Measurements from ENCODE around the gene CELSR1. TPM values are rescaled to one million over a fixed set of nuclear protein-coding genes. Genes with fewer than 3 reads are reported as not detected.

The CELSR1 gene
- total and polyA plus RNA-seq, 3 experiments from 2014 or later: 0.15 to 0.33 (median 0.30) TPM

DNA sequence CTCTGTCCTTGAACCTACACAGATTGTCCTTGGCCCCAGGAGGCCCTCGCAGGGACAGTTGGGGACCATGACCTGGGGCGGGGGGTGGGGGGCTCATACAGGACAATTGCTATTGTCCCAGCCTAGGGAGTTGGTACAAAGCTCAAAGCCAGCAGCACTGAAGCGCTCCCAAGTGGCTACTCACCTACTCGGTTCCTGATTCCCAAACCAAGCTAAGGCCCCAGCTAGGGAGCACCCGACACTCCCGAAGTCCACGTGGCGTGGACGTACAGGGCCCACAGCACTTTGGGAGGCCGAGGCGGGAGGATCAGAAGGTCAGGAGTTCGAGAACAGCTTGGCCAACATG, 80.6 kb downstream of the CELSR1 start:
- no peak overlapping the region for H3K27ac Mint-ChIP-seq
- no peaks in the 10 kb centered on the region for H3K4me1 Mint-ChIP-seq
- no peaks in the 10 kb centered on the region for H3K36me3 ChIP-seq (ENCODE audit: insufficient read depth, low read length)
- H3K4me3 ChIP-seq (ENCODE audit: low read length): no peak overlapping the region
- peaks cover 1 to 37% of the 10 kb centered on the region in 2 donors for H3K27me3 Mint-ChIP-seq
- H3K4me3 Mint-ChIP-seq: no peak overlapping the region
- CTCF ChIA-PET: interaction anchor here (1.0 kb wide), 1 partner anchor 89 kb away, joined by 3 read pairs; no protein-coding TSS in a partner anchor
- no peak overlapping the region for H3K27ac ChIP-seq (ENCODE audit: low read depth, low read length)
- H3K36me3 Mint-ChIP-seq: no peaks in the 10 kb centered on the region
- H3K4me1 ChIP-seq (ENCODE audit: insufficient read depth, low read length): no peaks in the 10 kb centered on the region
- DNase-seq: no peak
- no peaks in the 10 kb centered on the region for H3K9me3 Mint-ChIP-seq
- POLR2A ChIA-PET: interaction anchor here (0.6 kb wide), 1 partner anchor 85 kb away, joined by 3 read pairs; no protein-coding TSS in a partner anchor
- no peaks in the 10 kb centered on the region for H3K27me3 ChIP-seq (ENCODE audit: insufficient read depth, low read length, poor library complexity, severe bottlenecking)
- no peaks in the 10 kb centered on the region for H3K9me3 ChIP-seq (ENCODE audit: low read length)

- POLR2A ChIA-PET: no interaction called here
- Histone ChIP-seq H3K36me3 (ENCODE audit: insufficient read depth, low read length) (no peaks in the 10 kb centered on the region), H3K4me1 (ENCODE audit: insufficient read depth, low read length) (no peaks in the 10 kb centered on the region), H3K27me3 (ENCODE audit: insufficient read depth, low read length, poor library complexity, severe bottlenecking) (no peaks in the 10 kb centered on the region), H3K4me3 (ENCODE audit: low read length) (no peak overlapping the region), H3K9me3 (ENCODE audit: low read length) (no peaks in the 10 kb centered on the region), H3K27ac (ENCODE audit: low read depth, low read length) (no peak overlapping the region)
- Mint-ChIP-seq H3K27ac (no peak overlapping the region), H3K4me3 (no peak overlapping the region), H3K9me3 (no peaks in the 10 kb centered on the region), H3K4me1 (no peaks in the 10 kb centered on the region), H3K36me3 (no peaks in the 10 kb centered on the region), H3K27me3 (peaks cover 1 to 41% of the 10 kb centered on the region in 2 donors)
- DNase-seq: no peak
- CTCF ChIA-PET: no interaction called here
Measured at GRCh38 chr22:46455446-46455845, 82.0 kb downstream of the CELSR1 start.

- H3K36me3 ChIP-seq (ENCODE audit: insufficient read depth, low read length): no peaks in the 10 kb centered on the region
Measured at GRCh38 chr22:46454504-46455269, 82.7 kb downstream of the CELSR1 start.

DNA sequence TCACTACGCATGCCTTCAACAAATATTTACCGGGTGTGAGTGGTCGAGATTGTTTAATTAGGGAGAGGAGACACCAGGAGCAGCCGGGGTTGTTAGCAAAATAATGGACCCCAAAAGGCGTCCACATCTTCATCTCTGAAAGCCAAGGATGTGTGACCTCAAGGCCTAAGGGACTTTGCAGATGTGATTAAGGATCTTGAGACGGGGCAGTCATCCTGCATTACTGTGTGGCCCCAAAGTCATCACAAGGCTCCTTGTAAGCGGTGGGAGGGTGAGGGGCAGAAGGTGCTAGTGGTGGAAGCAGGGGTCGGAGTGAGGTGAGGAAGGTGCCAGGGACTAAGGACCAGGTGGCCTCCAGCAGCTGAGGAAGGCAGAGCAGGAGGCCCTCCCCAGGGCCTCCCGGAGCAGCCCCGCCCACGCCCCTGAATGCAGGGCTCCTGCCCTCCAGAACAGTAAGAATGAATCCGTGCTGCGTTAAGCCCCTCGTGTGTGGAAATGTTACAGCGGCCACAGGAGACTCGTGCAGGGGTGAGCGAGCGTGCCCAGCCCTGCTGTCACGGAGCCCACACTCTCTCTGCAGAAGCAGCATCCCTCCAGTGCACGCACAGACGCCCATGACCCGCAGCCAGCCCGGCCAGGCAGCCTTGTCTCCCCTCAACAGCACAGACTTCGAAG, 83.5 kb downstream of the CELSR1 start:
- ChIA-PET POLR2A (no interaction called here), CTCF (no interaction called here)
- Mint-ChIP-seq H3K27ac (peak overlapping the region in 1 of 8 donors; percentile 44), H3K4me3 (no peak overlapping the region), H3K27me3 (peaks cover 1 to 42% of the 10 kb centered on the region in 2 donors), H3K36me3 (no peaks in the 10 kb centered on the region), H3K9me3 (no peaks in the 10 kb centered on the region), H3K4me1 (no peaks in the 10 kb centered on the region)
- Histone ChIP-seq H3K36me3 (ENCODE audit: insufficient read depth, low read length) (no peaks in the 10 kb centered on the region), H3K9me3 (ENCODE audit: low read length) (no peaks in the 10 kb centered on the region), H3K4me1 (ENCODE audit: insufficient read depth, low read length) (no peaks in the 10 kb centered on the region), H3K4me3 (ENCODE audit: low read length) (no peak overlapping the region), H3K27me3 (ENCODE audit: insufficient read depth, low read length, poor library complexity, severe bottlenecking) (no peaks in the 10 kb centered on the region), H3K27ac (ENCODE audit: low read depth, low read length) (no peak overlapping the region)
- DNase-seq: no peak

More at GRCh38 chr22:46454504-46455269, 82.7 kb downstream of the CELSR1 start:
- no peaks in the 10 kb centered on the region for H3K36me3 Mint-ChIP-seq
- POLR2A ChIA-PET: no interaction called here
- H3K27ac ChIP-seq (ENCODE audit: low read depth, low read length): no peak overlapping the region
- H3K4me1 Mint-ChIP-seq: no peaks in the 10 kb centered on the region
- H3K9me3 ChIP-seq (ENCODE audit: low read length): no peaks in the 10 kb centered on the region
- no peaks in the 10 kb centered on the region for H3K9me3 Mint-ChIP-seq
- no peak overlapping the region for H3K4me3 Mint-ChIP-seq
- peak overlapping the region in 1 of 8 donors; percentile 72 for H3K27ac Mint-ChIP-seq
- H3K27me3 ChIP-seq (ENCODE audit: insufficient read depth, low read length, poor library complexity, severe bottlenecking): no peaks in the 10 kb centered on the region
- no peaks in the 10 kb centered on the region for H3K4me1 ChIP-seq (ENCODE audit: insufficient read depth, low read length)
- DNase-seq: no peak
- CTCF ChIA-PET: no interaction called here
- no peak overlapping the region for H3K4me3 ChIP-seq (ENCODE audit: low read length)
- H3K27me3 Mint-ChIP-seq: peaks cover 1 to 40% of the 10 kb centered on the region in 2 donors

GRCh38 chr22:46453006-46453828, 84.2 kb downstream of the CELSR1 start:
- Mint-ChIP-seq H3K27ac (peak overlapping the region in 1 of 8 donors; percentile 44), H3K9me3 (no peaks in the 10 kb centered on the region), H3K27me3 (peaks cover 1 to 38% of the 10 kb centered on the region in 2 donors), H3K4me1 (no peaks in the 10 kb centered on the region), H3K36me3 (no peaks in the 10 kb centered on the region), H3K4me3 (no peak overlapping the region)
- DNase-seq: no peak
- POLR2A ChIA-PET: no interaction called here
- CTCF ChIA-PET: no interaction called here
- no peaks in the 10 kb centered on the region for H3K4me1 ChIP-seq (ENCODE audit: insufficient read depth, low read length)
- H3K4me3 ChIP-seq (ENCODE audit: low read length): no peak overlapping the region
- no peaks in the 10 kb centered on the region for H3K27me3 ChIP-seq (ENCODE audit: insufficient read depth, low read length, poor library complexity, severe bottlenecking)
- H3K36me3 ChIP-seq (ENCODE audit: insufficient read depth, low read length): no peaks in the 10 kb centered on the region
- no peaks in the 10 kb centered on the region for H3K9me3 ChIP-seq (ENCODE audit: low read length)
- no peak overlapping the region for H3K27ac ChIP-seq (ENCODE audit: low read depth, low read length)

DNA sequence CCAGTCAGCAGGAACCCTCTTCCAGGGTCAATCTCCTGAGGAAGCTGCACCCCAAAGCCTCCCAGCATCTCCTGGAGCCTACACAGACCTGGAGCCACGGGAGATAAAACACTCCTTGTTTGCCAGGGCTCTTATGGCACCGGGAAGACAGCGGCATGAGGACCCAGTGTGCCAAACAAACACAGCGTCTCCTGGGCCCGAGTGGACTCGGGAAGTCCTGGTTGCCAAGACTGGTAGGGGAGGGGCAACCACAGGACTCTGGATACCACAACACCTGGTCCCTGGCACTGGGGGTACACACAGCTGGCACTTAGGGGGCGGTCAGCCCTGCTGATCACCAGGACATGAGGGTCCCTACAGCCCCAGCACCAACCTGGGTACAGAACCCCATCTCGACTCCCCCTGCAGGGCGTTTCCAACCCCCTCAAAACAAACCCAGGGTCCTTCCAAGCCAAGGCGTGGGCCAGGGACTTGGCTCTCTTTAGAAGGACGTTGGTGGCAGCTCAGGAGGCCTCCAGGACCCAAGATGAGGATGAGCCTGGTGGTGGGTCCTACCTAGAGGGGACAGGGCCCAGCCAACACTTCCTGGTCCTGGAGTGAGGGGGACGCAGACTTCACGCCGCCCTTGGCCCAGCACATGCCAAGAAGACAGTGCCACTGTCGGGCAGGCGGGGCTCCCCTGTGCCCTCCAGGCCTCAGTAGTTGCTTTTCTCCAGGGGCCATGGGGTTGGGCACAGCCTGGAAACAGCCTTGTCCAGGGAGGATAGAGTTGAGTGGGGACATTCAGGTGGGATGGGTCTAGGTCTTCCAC, 85.0 kb downstream of the CELSR1 start:
- Mint-ChIP-seq H3K27me3 (peaks cover 0 to 30% of the 10 kb centered on the region in 2 donors), H3K27ac (no peak overlapping the region), H3K4me1 (no peaks in the 10 kb centered on the region), H3K4me3 (no peak overlapping the region), H3K9me3 (no peaks in the 10 kb centered on the region), H3K36me3 (no peaks in the 10 kb centered on the region)
- no peak for DNase-seq
- POLR2A ChIA-PET: no interaction called here
- CTCF ChIA-PET: no interaction called here
- H3K36me3 ChIP-seq (ENCODE audit: insufficient read depth, low read length): no peaks in the 10 kb centered on the region
- no peak overlapping the region for H3K27ac ChIP-seq (ENCODE audit: low read depth, low read length)
- H3K4me1 ChIP-seq (ENCODE audit: insufficient read depth, low read length): no peaks in the 10 kb centered on the region
- H3K4me3 ChIP-seq (ENCODE audit: low read length): no peak overlapping the region
- no peaks in the 10 kb centered on the region for H3K9me3 ChIP-seq (ENCODE audit: low read length)
- H3K27me3 ChIP-seq (ENCODE audit: insufficient read depth, low read length, poor library complexity, severe bottlenecking): no peaks in the 10 kb centered on the region

DNA sequence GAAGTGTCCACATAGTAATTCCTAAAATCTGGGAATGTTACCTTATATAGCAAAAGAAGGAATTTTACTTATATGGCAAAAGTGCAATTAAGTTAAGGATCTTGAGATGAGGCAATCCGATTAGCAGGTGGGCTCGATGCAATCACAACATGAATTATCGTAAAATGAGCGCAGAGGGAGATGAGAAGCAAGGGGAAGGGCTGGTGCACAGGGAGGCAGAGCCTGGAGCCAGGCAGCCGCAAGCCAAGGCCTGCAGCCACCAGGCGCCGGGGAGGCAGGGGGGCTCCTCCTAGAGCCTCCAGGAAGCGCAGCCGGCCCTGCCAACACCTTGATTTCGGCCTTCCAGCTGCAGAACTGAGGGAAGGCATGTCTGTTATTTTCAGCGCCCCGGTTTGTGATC, 85.7 kb downstream of the CELSR1 start:
- Mint-ChIP-seq H3K9me3 (no peaks in the 10 kb centered on the region), H3K4me3 (no peak overlapping the region), H3K27ac (no peak overlapping the region), H3K4me1 (no peaks in the 10 kb centered on the region), H3K36me3 (no peaks in the 10 kb centered on the region), H3K27me3 (peaks cover 0 to 30% of the 10 kb centered on the region in 2 donors)
- ChIA-PET CTCF (no interaction called here), POLR2A (no interaction called here)
- H3K27me3 ChIP-seq (ENCODE audit: insufficient read depth, low read length, poor library complexity, severe bottlenecking): no peaks in the 10 kb centered on the region
- no peak overlapping the region for H3K27ac ChIP-seq (ENCODE audit: low read depth, low read length)
- no peak for DNase-seq
- H3K9me3 ChIP-seq (ENCODE audit: low read length): no peaks in the 10 kb centered on the region
- H3K4me1 ChIP-seq (ENCODE audit: insufficient read depth, low read length): no peaks in the 10 kb centered on the region
- H3K36me3 ChIP-seq (ENCODE audit: insufficient read depth, low read length): no peaks in the 10 kb centered on the region
- no peak overlapping the region for H3K4me3 ChIP-seq (ENCODE audit: low read length)
